Left ventricle myocardium inferior (tissue), 1 donor: Measurements from ENCODE around the gene LCP1. TPM values are rescaled to one million over a fixed set of nuclear protein-coding genes. Genes with fewer than 3 reads are reported as not detected.

Experiments used
- DNase-seq: peaks from one replicate; pipeline ENCODE4 v3.0.0-alpha.2; 2020
- H3K27ac ChIP-seq: fragments of 200-600 bp; replicated peaks from 2 replicates; pipeline ENCODE4 v1.8.0; 2021
- H3K27me3 ChIP-seq: fragments of 200-600 bp; 2 replicates; pipeline ENCODE4 v1.8.0; 2021; ENCODE audit warnings: low read depth
- H3K36me3 ChIP-seq: fragments of 200-600 bp; 2 replicates; pipeline ENCODE4 v1.8.0; 2021
- H3K4me1 ChIP-seq: fragments of 200-600 bp; 2 replicates; pipeline ENCODE4 v1.8.0; 2021
- H3K4me3 ChIP-seq: fragments of 200-600 bp; 2 replicates; pipeline ENCODE4 v1.8.0; 2021; ENCODE audit warnings: mild to moderate bottlenecking, moderate library complexity
- H3K9me3 ChIP-seq: fragments of 200-600 bp; replicated peaks from 2 replicates; pipeline ENCODE4 v1.8.0; 2021
- intact Hi-C: fragments of 100-400 bp; cut with micrococcal nuclease; formaldehyde crosslinking; loops from one replicate; pipeline ENCODE4 v1.11.0; 2022
- total RNA-seq: library from RNA; stranded (reverse); fragmentation: NEBNext Ultra II Directional; extraction: Animal tissue kit (Norgen Biotek cat#: 25700); gene quantifications from one replicate; pipeline ENCODE4 v1.2.1, GENCODE V29; 2021
- TF ChIP-seq, protein P1 (sequence below): fragments of 200-600 bp; IDR thresholded peaks from 2 replicates; pipeline ENCODE4 v1.8.0; 2021; ENCODE audit warnings: antibody characterized with exemption, mild to moderate bottlenecking, borderline replicate concordance
- donor health status: DM: no; HTN: yes; CAD: no; lungs with severe emphysema.

Gene LCP1
- total RNA-seq, 1 donor from 2014 or later = 14.1 TPM

DNA sequence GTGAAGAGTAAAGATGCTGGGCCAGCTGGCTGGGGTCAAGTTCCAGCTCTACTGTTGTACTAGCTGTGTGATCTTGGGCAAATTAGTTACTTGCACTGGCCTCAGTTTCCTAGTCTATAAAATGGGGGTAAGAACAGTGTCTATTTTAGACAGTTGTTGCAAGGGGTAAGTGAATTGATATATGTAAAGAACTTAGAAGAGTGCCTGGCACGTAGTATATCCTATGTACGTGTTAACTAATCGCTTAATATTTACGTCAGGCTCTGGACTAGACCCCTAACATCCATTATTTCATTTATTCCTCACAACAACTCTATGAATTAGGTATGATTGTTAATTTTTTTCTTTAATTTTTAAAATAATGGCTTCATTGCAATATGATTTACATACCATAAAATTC lies 3.7 kb upstream of the LCP1 start:
- Histone ChIP-seq H3K9me3 (no peaks in the 10 kb centered on the region), H3K27me3 (peaks cover 23% of the 10 kb centered on the region), H3K27ac (no peak overlapping the region), H3K36me3 (no peaks in the 10 kb centered on the region), H3K4me1 (no peaks in the 10 kb centered on the region), H3K4me3 (no peak overlapping the region)
- intact Hi-C loops = no loop called here
- TF ChIP-seq, protein P1, sequence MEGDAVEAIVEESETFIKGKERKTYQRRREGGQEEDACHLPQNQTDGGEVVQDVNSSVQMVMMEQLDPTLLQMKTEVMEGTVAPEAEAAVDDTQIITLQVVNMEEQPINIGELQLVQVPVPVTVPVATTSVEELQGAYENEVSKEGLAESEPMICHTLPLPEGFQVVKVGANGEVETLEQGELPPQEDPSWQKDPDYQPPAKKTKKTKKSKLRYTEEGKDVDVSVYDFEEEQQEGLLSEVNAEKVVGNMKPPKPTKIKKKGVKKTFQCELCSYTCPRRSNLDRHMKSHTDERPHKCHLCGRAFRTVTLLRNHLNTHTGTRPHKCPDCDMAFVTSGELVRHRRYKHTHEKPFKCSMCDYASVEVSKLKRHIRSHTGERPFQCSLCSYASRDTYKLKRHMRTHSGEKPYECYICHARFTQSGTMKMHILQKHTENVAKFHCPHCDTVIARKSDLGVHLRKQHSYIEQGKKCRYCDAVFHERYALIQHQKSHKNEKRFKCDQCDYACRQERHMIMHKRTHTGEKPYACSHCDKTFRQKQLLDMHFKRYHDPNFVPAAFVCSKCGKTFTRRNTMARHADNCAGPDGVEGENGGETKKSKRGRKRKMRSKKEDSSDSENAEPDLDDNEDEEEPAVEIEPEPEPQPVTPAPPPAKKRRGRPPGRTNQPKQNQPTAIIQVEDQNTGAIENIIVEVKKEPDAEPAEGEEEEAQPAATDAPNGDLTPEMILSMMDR = no peak
- DNase-seq = no peak

DNA sequence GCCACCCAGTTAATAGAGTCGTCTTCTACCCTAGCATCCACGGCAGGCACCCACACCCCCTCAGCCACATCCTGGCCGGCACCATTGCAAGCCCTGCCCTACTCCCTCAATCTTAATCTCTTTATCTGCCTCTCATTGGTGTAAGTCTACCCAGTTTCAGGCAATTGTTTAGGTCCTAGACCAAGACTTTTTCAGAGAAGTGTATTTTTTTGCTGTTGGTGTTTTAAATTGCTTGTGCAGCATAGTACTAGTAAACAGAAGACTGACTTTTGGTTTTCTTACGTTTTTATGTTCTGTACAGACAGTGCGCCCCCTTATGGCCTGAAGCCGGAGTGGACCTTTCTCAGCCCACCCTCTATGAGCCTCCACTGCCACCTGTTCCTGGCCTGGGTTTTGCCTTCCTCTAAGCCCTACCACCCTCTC lies 2.3 kb upstream of the LCP1 start:
- no peaks in the 10 kb centered on the region for H3K9me3 ChIP-seq
- no peak overlapping the region for H3K4me3 ChIP-seq

DNA sequence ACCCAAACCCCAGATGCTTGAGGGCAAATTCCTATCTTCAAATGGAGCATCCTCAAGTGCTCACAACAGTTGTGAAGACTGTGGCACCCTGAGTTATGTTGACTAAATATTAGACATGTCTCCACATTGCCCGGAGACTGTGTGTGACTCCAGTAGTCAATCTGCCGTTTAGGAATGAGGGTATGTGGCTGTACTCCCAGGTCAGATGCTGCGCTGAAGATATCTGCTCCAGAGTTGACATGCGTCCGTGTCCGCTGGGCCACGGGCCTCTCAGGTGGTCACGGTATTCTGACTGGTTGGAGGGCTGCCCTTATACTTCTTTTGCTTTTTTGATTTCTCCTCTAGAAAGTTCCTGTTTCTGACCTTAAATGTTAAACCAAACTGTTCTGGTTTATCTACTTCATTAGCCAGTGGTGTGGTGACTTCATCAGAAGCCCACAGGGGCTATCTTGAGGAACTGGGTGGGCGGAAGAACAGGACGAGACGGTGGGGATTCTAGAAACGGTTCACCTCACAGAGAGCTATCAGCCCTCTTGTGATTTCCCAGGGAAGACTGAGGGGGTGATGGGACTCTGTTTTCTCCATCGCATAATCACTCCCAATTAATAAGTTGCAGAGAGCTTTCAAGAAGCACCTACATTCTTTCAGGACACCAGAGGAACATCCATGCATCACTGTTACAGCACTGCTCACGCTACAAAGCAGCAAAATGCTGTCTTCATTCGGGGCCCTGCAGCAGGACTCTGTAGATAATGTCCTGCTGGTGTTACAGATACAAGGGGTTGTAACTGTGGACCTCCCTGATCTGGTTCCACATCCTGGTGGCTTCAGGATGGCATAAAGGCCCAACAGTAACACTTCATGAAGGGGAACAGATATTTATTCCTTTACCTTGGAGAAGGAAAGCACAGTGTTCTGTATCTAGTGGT lies 1.3 kb upstream of the LCP1 start:
- Histone ChIP-seq H3K27ac (no peak overlapping the region), H3K4me1 (no peaks in the 10 kb centered on the region), H3K27me3 (peaks cover 27% of the 10 kb centered on the region), H3K36me3 (no peaks in the 10 kb centered on the region), H3K9me3 (no peaks in the 10 kb centered on the region), H3K4me3 (no peak overlapping the region)
- TF ChIP-seq, protein P1 = no peak
- DNase-seq = no peak
- intact Hi-C loops = no loop called here

More for the DNA sequence above, 2.3 kb upstream of the LCP1 start:
- TF ChIP-seq, protein P1 = no peak
- intact Hi-C loops = no loop called here
- Histone ChIP-seq H3K27ac (no peak overlapping the region), H3K36me3 (no peaks in the 10 kb centered on the region), H3K4me1 (no peaks in the 10 kb centered on the region), H3K27me3 (peaks cover 27% of the 10 kb centered on the region)
- peak; percentile 22 for DNase-seq

DNA sequence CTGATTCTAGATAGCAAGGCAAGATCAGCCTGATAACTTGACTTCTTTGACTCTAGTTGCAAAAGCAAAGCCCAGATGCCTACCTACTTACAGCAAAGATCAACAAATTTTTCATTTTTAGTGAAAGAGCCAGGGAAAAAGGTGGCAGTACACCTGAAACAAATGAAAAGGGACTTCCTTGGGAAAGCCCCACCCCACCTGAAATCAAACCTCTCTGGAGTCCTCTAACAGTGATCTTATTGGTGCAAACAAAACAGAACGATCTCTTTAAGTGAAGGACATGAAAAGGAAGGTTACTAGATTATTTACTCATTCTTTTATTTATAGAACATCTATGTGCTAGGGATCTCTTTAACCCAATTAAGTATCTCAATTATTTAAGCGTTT lies 507 bp upstream of the LCP1 start:
- H3K4me1 ChIP-seq = no peaks in the 10 kb centered on the region
- peaks cover 27% of the 10 kb centered on the region for H3K27me3 ChIP-seq
- TF ChIP-seq, protein P1 = no peak
- no peaks in the 10 kb centered on the region for H3K9me3 ChIP-seq
- H3K36me3 ChIP-seq = no peaks in the 10 kb centered on the region
- no peak overlapping the region for H3K4me3 ChIP-seq
- intact Hi-C loops = no loop called here
- no peak overlapping the region for H3K27ac ChIP-seq
- DNase-seq = no peak

DNA sequence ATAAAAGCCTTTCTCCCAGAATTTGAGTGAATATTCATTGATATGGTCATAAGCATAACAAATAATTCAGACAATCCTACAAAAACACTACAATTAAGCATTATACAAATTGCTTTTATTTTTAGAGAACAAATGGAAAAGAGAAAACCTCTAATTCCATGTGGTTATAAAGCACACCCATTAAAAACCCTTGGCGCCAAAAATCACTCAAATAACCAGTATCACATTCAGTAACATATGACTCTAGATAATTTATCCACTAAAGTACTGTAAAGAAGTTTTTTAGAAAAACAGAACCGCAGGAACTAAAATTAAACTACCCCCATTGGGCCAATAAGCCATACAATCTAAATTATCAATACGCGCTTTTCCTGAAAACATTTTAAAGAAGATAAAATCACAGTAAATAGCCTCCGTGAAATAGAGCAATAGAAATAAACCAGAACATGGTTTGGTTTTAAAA lies 569 bp downstream of the LCP1 start:
- intact Hi-C loops = no loop called here
- peak overlapping the region; percentile 23 for H3K27ac ChIP-seq
- H3K9me3 ChIP-seq = no peaks in the 10 kb centered on the region
- H3K27me3 ChIP-seq = peaks cover 27% of the 10 kb centered on the region
- H3K4me1 ChIP-seq = no peaks in the 10 kb centered on the region
- no peaks in the 10 kb centered on the region for H3K36me3 ChIP-seq
- TF ChIP-seq, protein P1 = no peak
- peak overlapping the region; percentile 43 for H3K4me3 ChIP-seq
- DNase-seq = no peak
